ENCODE data around the gene ZNF705A. TPM values are rescaled to one million over a fixed set of nuclear protein-coding genes. Genes with fewer than 3 reads are reported as not detected.
"Not testable (repeated sequence)": the region's sequence is repeated elsewhere in the genome, so short reads cannot be mapped to it uniquely, and the experiment has no call there.

ZNF705A gene
- total RNA-seq, 4 donors from 2014 or later = not detected

GRCh38 chr12:8157484-8158198 is 826 bp downstream of the ZNF705A start:
- DNase-seq (no peak), ATAC-seq (no peak)
- Histone ChIP-seq H3K36me3 (no peaks in the 10 kb centered on the region), H3K27ac (no peak overlapping the region), H3K9me3 (no peaks in the 10 kb centered on the region), H3K4me3 (no peak overlapping the region), H3K4me1 (no peaks in the 10 kb centered on the region), H3K27me3 (no peaks in the 10 kb centered on the region)
- in situ Hi-C loops (cut with MboI; ENCODE audit: low sequenced_read_pairs in 4 of 4) = no loop called here
- no peak for TF ChIP-seq POLR2A (IDR thresholded peaks at IDR 0.05)
- no peak for TF ChIP-seq CTCF (IDR thresholded peaks at IDR 0.05 in 4 of 5, conservative IDR thresholded peaks at IDR 0.05 in 1 of 5)
- intact Hi-C loops (cut with DNase I; ENCODE audit: low total_unique reads) = no loop called here

- H3K4me3 ChIP-seq; ATAC-seq; in situ Hi-C loops (cut with MboI; ENCODE audit: low sequenced_read_pairs in 4 of 4); intact Hi-C loops (cut with DNase I; ENCODE audit: low total_unique reads); H3K27me3 ChIP-seq; DNase-seq; H3K27ac ChIP-seq; H3K4me1 ChIP-seq; H3K9me3 ChIP-seq; H3K36me3 ChIP-seq: not testable (repeated sequence)
These were observed 16.1 kb downstream of the ZNF705A start for GRCh38 chr12:8172911-8173310.

- TF ChIP-seq POLR2A (IDR thresholded peaks at IDR 0.05) (peak in 1 of 2 donors; percentile 14), CTCF (IDR thresholded peaks at IDR 0.05 in 4 of 5, conservative IDR thresholded peaks at IDR 0.05 in 1 of 5) (peak in 4 of 5 experiments; percentile 29 to 72 (median 66))
- in situ Hi-C loops (cut with MboI; ENCODE audit: low sequenced_read_pairs in 4 of 4); ATAC-seq; H3K9me3 ChIP-seq; intact Hi-C loops (cut with DNase I; ENCODE audit: low total_unique reads); H3K27me3 ChIP-seq; H3K4me1 ChIP-seq; H3K36me3 ChIP-seq: not testable (repeated sequence)
- Histone ChIP-seq H3K27ac (peak overlapping the region; percentile 65 to 75 (median 74)), H3K4me3 (peak overlapping the region; percentile 66 to 92 (median 86))
- peak; percentile 39 to 58 for DNase-seq
These were observed 23.3 kb downstream of the ZNF705A start for GRCh38 chr12:8179989-8180585.

GRCh38 chr12:8181271-8181670 is 24.5 kb downstream of the ZNF705A start:
- intact Hi-C loops (cut with DNase I; ENCODE audit: low total_unique reads); H3K27ac ChIP-seq; H3K4me1 ChIP-seq; H3K27me3 ChIP-seq; H3K36me3 ChIP-seq; H3K9me3 ChIP-seq; ATAC-seq; H3K4me3 ChIP-seq; DNase-seq; in situ Hi-C loops (cut with MboI; ENCODE audit: low sequenced_read_pairs in 4 of 4): not testable (repeated sequence)

GRCh38 chr12:8182923-8183322 is 26.1 kb downstream of the ZNF705A start:
- ATAC-seq; intact Hi-C loops (cut with DNase I; ENCODE audit: low total_unique reads): not testable (repeated sequence)

GRCh38 chr12:8183346-8183745 is 26.5 kb downstream of the ZNF705A start:
- H3K36me3 ChIP-seq; H3K4me3 ChIP-seq; in situ Hi-C loops (cut with MboI; ENCODE audit: low sequenced_read_pairs in 4 of 4); H3K4me1 ChIP-seq; H3K27ac ChIP-seq; H3K9me3 ChIP-seq; intact Hi-C loops (cut with DNase I; ENCODE audit: low total_unique reads); DNase-seq; H3K27me3 ChIP-seq; ATAC-seq: not testable (repeated sequence)

More at GRCh38 chr12:8182923-8183322, 26.1 kb downstream of the ZNF705A start:
- H3K4me1 ChIP-seq; DNase-seq; H3K36me3 ChIP-seq; H3K4me3 ChIP-seq; H3K9me3 ChIP-seq; H3K27ac ChIP-seq; H3K27me3 ChIP-seq; in situ Hi-C loops (cut with MboI; ENCODE audit: low sequenced_read_pairs in 4 of 4): not testable (repeated sequence)

GRCh38 chr12:8184206-8184605 is 27.4 kb downstream of the ZNF705A start:
- H3K4me3 ChIP-seq; intact Hi-C loops (cut with DNase I; ENCODE audit: low total_unique reads); H3K9me3 ChIP-seq; H3K4me1 ChIP-seq; in situ Hi-C loops (cut with MboI; ENCODE audit: low sequenced_read_pairs in 4 of 4); DNase-seq; ATAC-seq; H3K27ac ChIP-seq; H3K36me3 ChIP-seq; H3K27me3 ChIP-seq: not testable (repeated sequence)

- DNase-seq; H3K27ac ChIP-seq; H3K36me3 ChIP-seq; H3K4me1 ChIP-seq; H3K27me3 ChIP-seq; H3K9me3 ChIP-seq; in situ Hi-C loops (cut with MboI; ENCODE audit: low sequenced_read_pairs in 4 of 4); ATAC-seq; intact Hi-C loops (cut with DNase I; ENCODE audit: low total_unique reads); H3K4me3 ChIP-seq: not testable (repeated sequence)
These were observed 31.3 kb downstream of the ZNF705A start for GRCh38 chr12:8188088-8188487.

GRCh38 chr12:8197685-8198308 is 41.0 kb downstream of the ZNF705A start:
- H3K36me3 ChIP-seq; ATAC-seq; in situ Hi-C loops (cut with MboI; ENCODE audit: low sequenced_read_pairs in 4 of 4); intact Hi-C loops (cut with DNase I; ENCODE audit: low total_unique reads); H3K4me3 ChIP-seq; H3K4me1 ChIP-seq; H3K9me3 ChIP-seq; DNase-seq; H3K27me3 ChIP-seq; H3K27ac ChIP-seq: not testable (repeated sequence)
